Dedifferentiated amniotic fluid mesenchymal stem cell (primary cell): ENCODE results near the gene RFFL.
"Not testable (repeated sequence)": the region's sequence is repeated elsewhere in the genome, so short reads cannot be mapped to it uniquely, and the experiment has no call there.

Experiments
- DNase-seq: peaks from one replicate; pipeline ENCODE4 v3.0.0-alpha.2; 2016; ENCODE audit errors: extremely low spot score

The RFFL gene

DNA sequence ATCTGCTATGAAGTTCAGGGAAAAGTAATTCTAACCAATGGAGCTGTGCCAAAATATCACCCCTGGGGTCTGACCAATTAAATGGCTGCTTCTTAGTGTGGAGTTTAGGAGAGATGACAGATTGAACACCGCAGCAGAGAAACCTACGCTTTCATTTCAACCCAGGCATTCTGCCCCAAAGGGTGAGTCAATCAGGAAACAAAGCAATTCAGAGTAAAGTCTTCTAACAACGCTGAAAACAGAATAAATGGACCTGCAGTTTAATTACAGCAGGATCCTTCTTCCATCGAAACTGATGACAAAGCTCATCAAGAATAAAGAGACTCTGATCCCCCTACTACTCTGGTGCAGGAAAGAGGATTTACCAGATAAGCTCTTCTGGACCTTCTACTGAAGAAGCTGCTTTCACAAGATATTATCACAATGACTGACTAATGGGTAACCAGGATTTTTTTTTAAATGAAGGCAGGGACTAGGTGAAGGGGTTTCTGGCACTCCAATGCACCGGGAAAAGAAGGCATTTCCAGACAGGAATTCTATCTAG lies 16.7 kb downstream of the RFFL start:
- no peak for DNase-seq

DNA sequence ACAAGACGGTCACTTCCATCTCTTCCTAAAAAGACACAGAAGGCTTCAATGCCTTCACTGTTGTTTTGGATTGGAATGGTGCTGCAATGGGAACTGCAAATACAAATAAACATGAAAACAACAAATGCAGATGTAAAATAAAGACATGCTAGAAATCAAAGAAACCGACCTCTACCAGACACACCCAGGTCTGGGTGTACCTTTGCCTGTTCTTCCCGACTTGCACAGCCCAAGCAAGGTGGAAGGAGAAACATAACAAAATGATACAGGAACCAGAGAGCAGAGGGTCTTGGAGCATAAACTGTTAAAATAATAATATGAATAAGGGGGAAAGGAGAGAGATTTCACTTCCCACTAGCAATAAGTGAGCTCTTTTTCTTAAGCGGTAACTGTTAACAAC lies 17.3 kb downstream of the RFFL start:
- DNase-seq = no peak

DNA sequence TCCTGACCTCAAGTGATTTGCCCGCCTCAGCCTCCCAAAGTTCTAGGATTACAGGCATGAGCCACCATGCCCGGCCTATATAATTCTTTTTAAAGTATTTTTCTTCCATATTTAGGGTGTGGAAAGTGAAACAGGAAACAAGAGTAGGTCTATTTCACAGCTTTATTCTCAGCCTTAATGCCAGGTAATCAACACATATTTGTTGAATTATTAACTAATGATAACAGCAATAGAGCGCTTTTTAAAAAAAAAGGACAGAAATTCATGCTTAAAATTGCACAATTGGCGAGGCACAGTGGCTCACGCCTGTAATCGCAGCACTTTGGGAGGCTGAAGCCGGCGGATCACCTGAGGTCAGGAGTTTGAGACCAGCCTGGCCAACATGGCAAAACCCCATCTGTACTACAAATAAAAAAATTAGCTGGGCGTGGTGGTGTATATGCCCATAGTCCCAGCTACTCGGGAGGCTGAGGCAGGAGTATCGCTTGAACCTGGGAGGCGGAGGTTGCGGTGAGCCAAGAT lies 18.0 kb downstream of the RFFL start:
- DNase-seq = not testable (repeated sequence)

DNA sequence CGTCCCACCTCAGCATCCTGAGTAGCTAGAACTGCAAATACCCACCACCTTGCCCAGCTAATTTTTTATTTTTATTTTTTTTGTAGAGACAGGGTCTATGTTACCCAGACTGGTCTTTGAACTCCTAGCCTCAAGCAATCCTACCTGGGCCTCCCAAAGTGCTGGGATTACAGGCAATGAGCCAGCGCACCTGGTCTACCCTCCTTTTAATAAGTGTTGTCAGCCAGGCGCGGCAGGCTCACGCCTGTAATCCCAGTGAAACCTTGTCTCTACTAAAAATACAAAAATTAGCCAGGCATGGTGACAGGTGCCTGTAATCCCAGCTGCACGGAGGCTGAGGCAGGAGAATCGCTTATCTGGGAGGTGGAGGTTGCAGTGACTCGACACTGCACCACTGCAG lies 19.3 kb downstream of the RFFL start:
- no peak for DNase-seq

DNA sequence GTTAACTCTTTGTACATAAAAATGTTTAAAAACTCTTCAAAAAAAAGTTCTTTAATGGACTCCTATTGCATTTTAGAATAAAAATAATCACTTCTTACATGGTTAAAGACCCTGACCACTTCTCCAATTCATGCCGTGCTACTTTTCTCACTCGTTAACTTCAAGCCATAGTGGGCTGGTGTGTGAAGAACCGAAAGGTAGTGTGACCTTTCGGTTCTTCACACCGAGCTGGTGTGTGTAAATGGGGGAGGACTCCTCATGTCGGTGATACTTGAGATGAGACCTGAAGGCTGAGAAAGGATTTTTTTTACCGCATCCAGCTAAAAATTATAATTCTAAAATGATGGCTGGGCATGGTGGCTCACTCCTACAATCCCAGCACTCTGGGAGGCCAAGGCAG lies 22.1 kb downstream of the RFFL start:
- no peak for DNase-seq

DNA sequence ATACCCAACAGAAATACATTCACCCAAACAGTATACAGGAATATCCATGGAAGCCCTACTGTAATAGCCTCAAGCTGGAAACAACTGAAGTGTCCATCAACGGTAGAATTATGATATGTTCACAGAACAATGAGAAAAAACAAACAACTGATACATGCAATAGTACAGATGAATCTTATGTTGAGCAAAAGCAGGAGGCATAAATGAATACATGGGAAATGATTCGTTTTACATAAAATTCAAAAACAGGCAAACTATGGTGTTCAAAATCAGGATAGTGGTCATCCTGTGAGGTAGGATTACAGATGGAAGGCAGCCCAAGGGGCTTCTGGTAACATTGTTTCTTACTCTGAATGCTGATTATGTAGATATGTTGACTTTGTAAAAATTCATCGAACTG lies 25.1 kb downstream of the RFFL start:
- DNase-seq = no peak

DNA sequence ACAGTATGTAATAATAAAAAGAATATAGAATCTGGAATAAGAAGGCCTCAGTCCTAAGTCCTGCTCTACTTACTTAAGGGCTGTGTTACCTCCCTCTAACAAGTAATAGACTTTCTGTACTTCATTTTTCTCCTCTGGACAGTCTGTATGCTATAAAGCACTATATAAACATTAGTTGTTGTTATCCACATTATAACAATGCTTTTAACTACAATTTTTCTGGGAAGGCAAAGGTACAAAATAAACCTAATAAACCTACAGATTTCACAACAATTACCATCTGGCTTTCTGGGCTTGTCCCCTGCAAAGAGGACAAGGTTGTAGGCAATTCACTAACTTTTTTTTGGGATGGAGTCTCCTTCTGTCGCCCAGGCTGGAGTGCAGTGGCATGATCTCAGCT lies 32.7 kb downstream of the RFFL start:
- DNase-seq = no peak

DNA sequence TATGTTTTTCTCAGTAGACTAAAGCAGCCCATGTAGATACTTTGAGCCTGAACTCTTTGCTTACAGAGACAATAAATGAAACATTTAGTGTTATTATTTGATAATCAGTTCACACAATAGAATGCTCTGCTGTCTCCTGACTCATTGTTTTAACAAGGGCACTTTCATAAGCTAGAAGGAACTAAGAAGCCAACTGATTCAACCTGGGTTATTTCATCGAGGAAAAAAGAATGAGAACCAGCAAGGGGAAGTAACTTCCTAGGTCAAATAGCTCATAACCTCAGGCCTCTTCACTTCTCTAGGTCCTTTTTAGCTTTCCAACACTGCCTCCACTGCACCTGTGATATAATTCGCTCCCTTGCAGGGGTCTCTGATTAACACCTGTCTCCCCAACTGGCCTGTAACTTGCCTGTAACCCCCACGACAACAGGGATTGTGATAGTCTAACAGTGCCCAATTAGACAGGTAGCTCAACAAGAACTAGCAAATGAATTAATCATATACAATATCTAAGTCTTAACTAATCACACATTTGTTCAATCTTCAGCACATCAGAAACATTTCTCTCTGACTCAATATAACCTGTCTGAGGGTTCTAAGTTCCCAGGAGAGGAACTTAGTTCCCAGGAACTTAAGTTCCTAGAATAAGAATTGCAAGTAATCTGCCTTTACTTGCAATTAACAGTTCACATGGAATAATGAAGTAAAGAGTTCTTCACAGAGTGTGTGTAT lies 34.8 kb downstream of the RFFL start:
- no peak for DNase-seq

DNA sequence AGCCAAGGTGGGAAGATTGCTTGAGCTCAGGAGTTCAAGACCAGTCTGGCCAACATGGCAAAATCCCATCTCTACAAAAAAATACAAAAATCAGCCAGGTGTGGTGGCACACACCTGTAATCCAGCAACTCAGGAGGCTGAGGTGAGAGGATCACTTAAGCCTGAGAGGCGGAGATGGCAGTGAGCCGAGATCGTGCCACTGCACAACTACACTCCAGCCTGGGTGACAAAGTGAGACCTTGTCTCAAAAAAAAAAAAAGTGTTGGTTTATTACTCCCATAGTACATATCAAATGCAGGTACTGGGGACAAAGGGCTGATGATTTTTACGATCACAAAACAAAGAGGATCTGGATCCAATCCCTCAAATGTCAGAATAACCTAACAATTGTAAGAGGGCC lies 35.4 kb downstream of the RFFL start:
- DNase-seq = not testable (repeated sequence)

DNA sequence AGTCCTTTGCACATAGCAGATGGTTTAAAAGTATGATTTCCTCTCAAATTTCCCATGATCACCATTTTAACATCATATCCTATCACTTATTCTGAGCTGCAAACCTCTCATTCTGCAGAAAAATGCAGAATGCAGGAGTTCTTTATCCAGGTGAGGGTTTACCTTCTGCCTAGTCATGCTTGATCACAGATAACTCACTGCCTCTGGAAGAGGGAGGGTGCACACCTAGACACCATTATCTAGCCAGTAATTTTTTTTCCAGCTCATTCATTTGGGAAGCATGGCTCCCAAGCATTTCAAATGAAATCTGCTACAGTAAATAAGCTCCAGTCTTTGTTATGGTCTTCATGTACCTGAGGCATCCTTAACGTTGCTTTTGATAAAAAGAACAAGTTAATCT lies 38.0 kb downstream of the RFFL start:
- DNase-seq = no peak

DNA sequence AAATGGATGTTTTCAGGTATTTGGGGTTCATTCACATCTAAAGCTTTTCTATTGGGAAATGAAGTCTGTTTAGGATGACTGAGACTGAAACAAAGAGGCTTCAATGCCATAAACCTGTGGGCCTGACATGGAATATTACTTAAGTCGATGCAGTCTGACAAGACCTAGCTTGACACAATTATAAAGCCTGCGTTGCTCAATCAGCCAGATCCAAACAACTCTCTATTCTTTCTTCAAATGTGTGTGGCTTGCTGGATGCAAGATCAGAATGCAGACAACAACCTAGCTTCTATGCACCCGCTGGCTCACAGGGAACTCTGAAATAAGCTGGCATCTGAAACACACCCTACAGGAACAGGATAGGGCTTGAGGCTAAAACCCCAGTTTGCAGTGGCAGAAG lies 40.0 kb downstream of the RFFL start:
- DNase-seq = no peak

DNA sequence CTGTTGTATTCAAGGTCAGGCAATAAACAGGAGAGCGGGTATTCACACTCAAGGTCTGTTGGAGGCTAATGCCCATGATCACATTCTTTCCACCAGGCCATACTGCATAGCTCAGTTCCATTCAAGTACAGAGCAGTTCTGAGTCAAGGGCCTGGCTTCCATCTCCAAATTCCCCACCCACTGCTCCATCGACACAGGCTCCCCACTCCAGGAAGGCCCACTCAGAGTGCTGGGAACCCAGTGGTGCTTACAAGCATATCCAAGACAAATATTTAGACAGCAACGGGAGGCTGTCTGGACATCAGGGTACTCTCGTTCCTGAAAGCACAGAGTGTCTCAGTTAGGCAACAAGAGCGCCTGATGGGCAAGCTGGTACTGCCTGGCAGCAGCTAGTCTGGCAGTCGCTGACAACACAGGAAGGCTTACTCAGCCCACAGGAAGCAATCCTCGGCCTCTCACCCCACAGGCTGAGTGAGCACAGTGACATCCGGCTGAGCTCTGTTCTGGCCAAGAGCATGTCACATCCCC lies 40.9 kb downstream of the RFFL start:
- peak; percentile 71 for DNase-seq

DNA sequence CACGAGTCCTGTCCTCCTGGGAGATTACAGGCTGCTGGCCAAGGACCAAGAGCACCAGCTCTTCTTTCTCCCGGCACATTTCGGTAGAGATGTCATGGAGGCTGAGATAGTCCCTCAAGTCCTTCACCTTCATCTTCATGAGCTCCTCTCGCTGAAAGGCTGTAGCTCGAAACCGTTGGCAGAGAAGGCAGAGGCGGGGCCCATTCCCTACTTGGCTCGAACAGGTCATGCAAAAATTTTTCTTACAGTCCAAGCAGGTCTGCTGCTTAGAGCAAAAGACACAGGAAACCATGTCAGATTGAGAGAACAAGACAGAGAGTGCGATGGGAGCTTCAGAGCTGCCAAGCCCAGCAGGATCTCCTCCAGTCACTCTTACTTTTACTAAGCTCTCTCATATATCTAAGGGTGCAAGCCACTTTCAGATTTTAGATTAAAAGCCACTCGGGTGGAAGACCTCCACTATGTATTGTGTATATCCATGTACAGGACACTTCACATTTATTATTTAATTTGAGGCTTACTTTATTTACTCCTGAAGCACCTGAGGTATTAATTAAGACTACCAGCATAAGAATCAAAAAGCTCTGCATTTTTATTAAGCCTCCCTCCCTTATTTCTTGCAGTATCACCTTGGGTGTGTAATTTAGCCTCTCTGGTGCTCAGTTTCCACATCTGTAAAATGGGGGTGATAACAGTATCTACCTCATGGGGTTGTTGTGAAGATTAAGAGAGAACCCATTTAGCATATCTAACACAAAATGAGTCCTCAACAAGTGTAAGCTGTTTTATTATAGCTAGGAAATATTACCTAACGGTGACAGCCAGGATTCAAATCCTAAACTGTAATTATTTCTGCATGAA lies 41.8 kb downstream of the RFFL start:
- DNase-seq = no peak

DNA sequence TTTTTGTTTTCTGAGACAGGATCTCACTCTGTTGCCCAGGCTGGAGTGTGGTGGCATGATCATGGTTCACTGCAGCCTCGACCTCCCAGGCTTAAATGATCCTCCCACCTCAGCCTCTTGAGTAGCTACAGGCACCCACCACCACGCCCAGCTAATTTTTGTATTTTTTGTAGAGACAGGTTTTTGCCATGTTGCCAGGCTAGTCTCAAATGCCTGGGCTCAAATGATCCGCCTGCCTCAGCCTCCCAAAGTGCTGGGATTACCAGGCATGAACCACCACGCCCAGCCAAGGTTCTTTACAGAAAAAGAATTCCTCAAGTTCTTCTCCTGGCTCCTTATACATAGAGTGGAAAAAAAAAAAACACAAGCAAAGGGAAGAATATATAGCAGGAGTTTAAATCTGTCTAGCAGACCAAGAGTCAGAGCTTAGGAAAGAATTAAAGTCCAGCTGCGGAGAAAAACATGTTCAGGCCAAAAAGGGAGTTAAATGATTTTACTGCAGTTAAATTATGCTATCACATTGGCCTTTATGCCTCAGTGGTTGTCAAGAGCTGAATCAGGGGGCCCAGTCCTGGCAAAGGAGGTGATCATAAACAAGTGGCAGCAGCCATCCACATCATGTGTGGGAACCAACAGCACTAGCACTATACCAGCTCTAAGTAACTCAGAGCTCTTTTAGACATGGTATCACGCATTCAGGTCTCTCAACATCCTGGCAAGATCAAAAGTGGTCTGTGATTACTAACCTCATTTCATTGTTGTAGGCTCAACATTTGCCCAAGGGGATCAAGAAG lies 43.9 kb downstream of the RFFL start:
- DNase-seq = no peak

DNA sequence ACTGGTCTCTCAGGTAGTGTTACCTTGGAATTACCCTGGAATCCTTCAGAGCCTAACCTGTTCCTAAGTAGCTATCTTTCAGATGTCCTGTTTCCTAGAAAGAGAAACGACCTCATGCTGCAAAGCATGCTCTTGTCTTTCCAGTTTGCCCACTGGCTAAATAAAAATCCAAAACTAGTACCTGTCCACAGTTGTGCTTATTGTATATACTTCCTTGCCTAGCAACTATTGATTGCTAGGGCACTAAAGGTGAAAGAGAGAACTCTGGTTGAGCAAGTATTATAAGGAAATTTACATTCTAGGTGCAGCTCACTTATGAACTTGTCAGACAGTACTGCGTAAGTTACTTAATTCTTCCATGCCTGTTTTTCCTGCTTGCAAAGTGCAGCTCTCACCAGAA lies 44.7 kb downstream of the RFFL start:
- no peak for DNase-seq

DNA sequence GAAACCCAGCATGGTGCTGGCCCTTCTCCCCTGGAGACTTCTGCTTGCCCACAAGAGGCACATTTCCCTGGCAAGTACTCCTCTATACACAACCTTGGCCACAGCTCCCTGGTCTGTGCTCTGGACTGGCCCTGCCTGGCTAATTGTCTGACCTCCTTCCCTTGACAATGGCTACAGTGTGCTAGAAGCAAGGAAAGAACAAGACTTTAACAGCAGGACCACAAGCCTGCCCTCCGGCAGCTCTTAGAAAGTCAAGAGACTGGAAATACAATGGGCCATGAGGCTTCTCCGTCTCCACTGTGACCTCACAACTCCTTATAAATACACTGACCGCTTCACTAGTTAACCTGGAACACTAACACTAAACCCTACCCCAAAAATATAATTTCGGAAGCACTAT lies 46.5 kb downstream of the RFFL start:
- DNase-seq = no peak

DNA sequence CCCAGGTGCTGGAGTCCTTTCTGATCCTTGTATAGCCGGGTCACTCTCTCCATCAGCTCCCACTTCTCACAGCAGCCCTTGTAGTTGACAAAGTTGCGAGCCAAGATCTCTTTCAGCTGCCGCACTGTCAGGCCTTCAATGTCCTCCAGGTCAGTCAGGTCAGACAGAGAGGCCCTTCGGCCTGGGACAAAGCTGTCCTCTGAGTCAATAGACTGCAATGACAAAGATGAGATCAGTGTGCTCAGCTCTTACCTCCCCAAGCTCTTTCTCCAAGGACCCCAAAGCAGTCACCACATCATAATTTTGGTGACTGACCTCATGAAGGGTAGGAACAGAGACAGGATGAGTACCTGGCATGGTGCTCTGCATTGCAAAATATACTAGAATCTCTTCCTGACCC lies 47.1 kb downstream of the RFFL start:
- DNase-seq = no peak

DNA sequence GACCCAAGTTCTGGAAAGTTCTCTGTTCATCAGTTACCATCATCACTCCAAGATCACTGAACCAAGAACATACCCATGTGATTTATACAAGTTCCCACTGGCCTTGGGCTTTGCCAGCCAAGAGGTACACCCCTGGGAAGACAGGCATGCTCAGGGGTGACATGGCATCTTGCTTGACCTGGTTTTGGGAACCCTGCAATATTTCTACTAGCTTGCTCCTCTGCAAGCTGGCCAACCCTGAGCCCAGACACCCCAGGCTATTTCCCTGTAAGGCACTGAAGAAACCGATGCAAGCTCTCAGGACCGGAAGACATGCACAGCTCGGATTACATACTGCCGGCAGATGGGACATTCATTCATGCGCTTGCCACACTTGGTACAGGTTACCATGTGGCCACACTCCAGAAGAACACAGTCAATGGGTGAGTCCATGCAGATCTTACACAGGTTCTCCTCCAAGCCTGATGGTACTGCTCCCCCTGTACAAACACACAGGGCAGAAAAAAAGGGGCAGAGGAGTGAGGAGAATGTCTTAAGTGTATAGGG lies 51.8 kb downstream of the RFFL start:
- DNase-seq = no peak

DNA sequence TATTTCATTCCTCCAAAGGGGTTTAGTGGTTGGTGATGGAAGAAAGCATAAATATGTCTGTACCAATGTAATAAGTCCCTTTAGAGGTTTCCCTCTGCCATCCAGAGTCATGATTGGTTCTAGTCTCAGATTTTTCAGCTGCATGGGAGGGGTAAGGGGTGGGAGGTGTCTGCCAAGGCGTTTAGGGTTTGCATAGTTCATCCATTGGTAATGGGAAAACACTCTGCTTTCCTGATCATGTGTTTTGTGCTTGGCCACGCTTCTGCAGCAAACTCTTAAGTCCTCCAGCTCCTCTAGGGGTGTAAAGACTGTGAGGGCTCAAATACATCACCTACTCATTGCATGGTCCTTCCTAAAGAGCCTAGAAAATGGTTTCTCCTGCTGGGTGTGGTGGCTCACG lies 53.4 kb downstream of the RFFL start:
- DNase-seq = no peak

DNA sequence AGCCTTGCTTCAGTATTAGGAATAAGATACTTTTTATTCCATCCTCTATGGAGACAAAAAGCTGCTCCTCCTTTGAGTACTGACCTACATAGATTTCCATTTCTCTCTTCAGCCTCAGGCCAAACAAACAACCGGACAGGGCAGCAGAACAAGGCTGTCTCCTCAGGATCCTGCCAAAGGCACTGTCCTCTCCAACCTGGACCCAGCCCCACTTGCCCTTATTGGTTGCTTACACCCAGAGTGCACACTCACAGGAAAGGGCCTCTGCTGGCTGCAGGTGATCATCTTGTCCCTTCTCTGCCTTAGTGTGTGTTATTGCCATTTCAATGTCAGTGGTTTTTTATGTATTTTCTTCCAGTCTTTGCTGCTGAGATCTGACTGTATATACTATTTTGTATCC lies 56.5 kb downstream of the RFFL start:
- no peak for DNase-seq

DNA sequence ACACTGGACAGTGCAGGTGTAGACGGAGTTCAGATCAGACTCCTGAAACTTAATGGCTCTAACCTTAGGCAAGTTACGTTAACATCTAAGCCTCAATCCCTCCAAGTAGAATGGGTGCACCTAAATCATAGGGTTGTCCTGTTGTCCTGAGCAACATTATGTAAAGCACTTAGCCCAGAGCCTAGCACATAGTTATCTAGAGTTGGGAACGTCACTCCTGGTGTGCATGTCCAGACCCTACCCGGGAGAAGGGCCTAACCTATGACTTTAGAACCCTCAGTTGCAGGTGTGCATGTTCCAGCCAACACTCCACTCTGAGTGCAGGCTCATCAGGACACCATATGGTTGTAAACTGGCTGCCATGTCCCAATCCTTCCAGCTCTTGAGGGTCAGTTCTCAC lies 57.2 kb downstream of the RFFL start:
- DNase-seq = no peak

DNA sequence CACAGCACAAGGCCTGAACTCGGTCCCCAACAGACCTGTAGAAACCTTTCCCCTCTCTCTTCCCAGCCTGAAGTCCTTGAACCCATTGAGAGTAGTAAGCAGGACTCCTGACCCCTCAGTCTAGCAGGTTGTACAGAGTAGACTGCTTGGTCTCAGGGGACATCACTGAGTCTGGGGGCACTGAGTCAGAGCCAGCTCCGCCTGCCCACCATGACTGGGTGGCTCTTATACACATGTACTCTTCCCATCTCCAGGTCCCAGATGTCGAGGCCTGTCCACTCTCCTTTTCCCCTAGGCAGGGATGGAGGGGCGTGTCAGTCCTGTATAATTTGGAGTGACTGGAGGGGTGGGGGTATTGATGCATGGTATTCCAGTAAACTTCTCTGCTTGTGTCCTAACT lies 59.7 kb downstream of the RFFL start:
- DNase-seq = no peak
